Umbilical cord (tissue), 2 donors: ENCODE results near the gene ARAP1. TPM values are rescaled to one million over a fixed set of nuclear protein-coding genes. Genes with fewer than 3 reads are reported as not detected.

Experiments used
- DNase-seq: peaks from one replicate; pipeline ENCODE4 v3.0.0-alpha.2; 2015; ENCODE audit warnings: low spot score
- total RNA-seq: library from RNA; depleted of rRNA; stranded (reverse); fragments of >200 nt; gene quantifications from one replicate; pipeline ENCODE4 v1.2.3, GENCODE V29; 2014; ENCODE audit warnings: low replicate concordance; ENCODE audit not compliant: insufficient read depth

The ARAP1 gene
- total RNA-seq, 1 donor from 2014 or later, result 115 TPM

- DNase-seq, result no peak
These were observed 11.6 kb upstream of the ARAP1 start for GRCh38 chr11:72763823-72764222.

- DNase-seq, result no peak
These were observed 10.6 kb upstream of the ARAP1 start for GRCh38 chr11:72762641-72763304.

- no peak for DNase-seq
These were observed 8.6 kb upstream of the ARAP1 start for GRCh38 chr11:72760539-72761405.

GRCh38 chr11:72759468-72759985 lies 7.3 kb upstream of the ARAP1 start:
- DNase-seq, result no peak

- peak; percentile 74 for DNase-seq
These were observed 6.6 kb upstream of the ARAP1 start for GRCh38 chr11:72758690-72759389.

GRCh38 chr11:72758304-72758689 lies 6.1 kb upstream of the ARAP1 start:
- DNase-seq, result no peak

GRCh38 chr11:72755713-72756285 lies 3.6 kb upstream of the ARAP1 start:
- DNase-seq, result no peak

GRCh38 chr11:72754544-72755155 lies 2.4 kb upstream of the ARAP1 start:
- no peak for DNase-seq

GRCh38 chr11:72754149-72754543 lies 1.9 kb upstream of the ARAP1 start:
- no peak for DNase-seq

- DNase-seq, result no peak
These were observed 1.3 kb upstream of the ARAP1 start for GRCh38 chr11:72753341-72754148.

- DNase-seq, result no peak
These were observed 806 bp downstream of the ARAP1 start for GRCh38 chr11:72751116-72752087.

- DNase-seq, result no peak
These were observed 1.6 kb downstream of the ARAP1 start for GRCh38 chr11:72750556-72751115.

GRCh38 chr11:72750086-72750485 lies 2.1 kb downstream of the ARAP1 start:
- no peak for DNase-seq

GRCh38 chr11:72747289-72747855 lies 4.8 kb downstream of the ARAP1 start:
- DNase-seq, result no peak

- no peak for DNase-seq
These were observed 5.4 kb downstream of the ARAP1 start for GRCh38 chr11:72746821-72747220.

GRCh38 chr11:72745925-72746550 lies 6.2 kb downstream of the ARAP1 start:
- no peak for DNase-seq

GRCh38 chr11:72745511-72745910 lies 6.7 kb downstream of the ARAP1 start:
- DNase-seq, result no peak

GRCh38 chr11:72744474-72744873 lies 7.7 kb downstream of the ARAP1 start:
- no peak for DNase-seq
